HK-2 (cell line): Measurements from ENCODE around the gene QRSL1.
A peak's percentile ranks its signal among the peaks of the same experiment; 100 is the strongest.
"Not testable (repeated sequence)": the region's sequence is repeated elsewhere in the genome, so short reads cannot be mapped to it uniquely, and the experiment has no call there.

Experiments used
- DNase-seq: peaks from one replicate; pipeline ENCODE4 v3.0.0-alpha.2; 2018; ENCODE audit not compliant: unreplicated experiment

Gene QRSL1

GRCh38 chr6:106623039-106623438, 6.3 kb upstream of the QRSL1 start:
- no peak for DNase-seq

- DNase-seq = no peak
Observed at GRCh38 chr6:106626485-106626884, 2.9 kb upstream of the QRSL1 start.

- not testable (repeated sequence) for DNase-seq
Observed at GRCh38 chr6:106627760-106628159, 1.6 kb upstream of the QRSL1 start.

- peak; percentile 15 for DNase-seq
Observed at GRCh38 chr6:106628658-106629102, 698 bp upstream of the QRSL1 start.

DNA sequence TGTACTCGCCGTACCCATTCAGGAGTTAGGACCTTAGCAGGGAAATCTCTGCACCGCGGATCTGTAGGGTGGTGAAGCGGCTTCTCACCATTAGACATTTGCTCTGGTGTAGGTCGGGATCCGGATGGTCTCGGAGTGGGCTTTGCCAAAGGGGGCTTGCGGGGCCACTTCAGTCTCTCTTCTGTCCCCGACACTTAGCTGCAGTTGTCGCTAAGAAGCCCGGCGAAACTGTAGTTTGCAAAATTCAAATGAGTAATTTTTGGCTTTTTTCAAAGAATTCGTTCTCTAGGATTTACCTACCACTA, 433 bp downstream of the QRSL1 start:
- no peak for DNase-seq

- DNase-seq = no peak
Observed at GRCh38 chr6:106630366-106630765, 988 bp downstream of the QRSL1 start.

- DNase-seq = no peak
Observed at GRCh38 chr6:106631346-106631745, 2.0 kb downstream of the QRSL1 start.

GRCh38 chr6:106634565-106634964, 5.2 kb downstream of the QRSL1 start:
- DNase-seq = no peak

GRCh38 chr6:106637051-106637716, 7.8 kb downstream of the QRSL1 start:
- no peak for DNase-seq

GRCh38 chr6:106637717-106638341, 8.5 kb downstream of the QRSL1 start:
- DNase-seq = no peak

GRCh38 chr6:106639812-106640211, 10.4 kb downstream of the QRSL1 start:
- DNase-seq = no peak

DNA sequence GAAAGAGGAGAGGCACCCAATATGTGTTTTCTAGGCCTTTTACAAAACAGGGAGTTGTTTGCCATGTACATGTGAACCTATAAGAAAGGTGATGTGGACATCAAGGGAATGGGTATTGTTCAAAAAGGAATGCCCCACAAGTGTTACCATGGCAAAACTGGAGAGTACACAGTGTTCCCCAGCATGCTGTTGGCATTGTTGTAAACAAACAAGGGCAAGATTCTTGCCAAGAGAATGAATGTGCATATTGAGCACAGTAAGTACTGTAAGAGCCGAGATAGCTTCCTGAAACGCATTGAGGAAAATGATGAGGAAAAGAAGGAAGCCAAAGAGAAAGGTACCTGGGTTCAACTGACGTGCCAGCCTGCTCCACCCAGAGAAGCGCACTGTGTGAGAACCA, 13.1 kb downstream of the QRSL1 start:
- DNase-seq = no peak

GRCh38 chr6:106643061-106643460, 13.7 kb downstream of the QRSL1 start:
- DNase-seq = no peak

- no peak for DNase-seq
Observed at GRCh38 chr6:106648651-106649308, 19.4 kb downstream of the QRSL1 start.

- DNase-seq = no peak
Observed at GRCh38 chr6:106658469-106658868, 29.1 kb downstream of the QRSL1 start.

DNA sequence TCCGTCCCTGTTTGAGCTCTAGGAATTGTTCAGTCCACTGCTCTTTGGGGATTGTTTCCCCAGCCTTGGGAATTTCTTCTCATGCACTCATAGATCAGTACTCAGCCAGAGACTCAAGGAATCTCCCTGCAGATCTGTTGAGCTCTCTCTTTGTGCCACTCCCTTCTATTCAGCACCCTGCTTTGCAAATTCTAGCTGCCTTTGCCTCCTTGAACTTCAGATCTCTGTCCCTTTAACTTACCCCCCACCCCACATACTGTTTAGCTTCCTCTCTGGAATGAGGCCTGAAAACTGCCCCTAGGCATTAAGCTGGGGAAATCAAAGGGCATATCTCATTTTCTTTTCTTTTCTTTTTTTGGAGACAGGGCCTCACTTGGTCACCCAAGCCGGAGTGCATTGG, 30.5 kb downstream of the QRSL1 start:
- DNase-seq = no peak

GRCh38 chr6:106662458-106662857, 33.1 kb downstream of the QRSL1 start:
- no peak for DNase-seq

GRCh38 chr6:106666282-106667021, 37.1 kb downstream of the QRSL1 start:
- DNase-seq = no peak

GRCh38 chr6:106667022-106667402, 37.6 kb downstream of the QRSL1 start:
- DNase-seq = no peak

DNA sequence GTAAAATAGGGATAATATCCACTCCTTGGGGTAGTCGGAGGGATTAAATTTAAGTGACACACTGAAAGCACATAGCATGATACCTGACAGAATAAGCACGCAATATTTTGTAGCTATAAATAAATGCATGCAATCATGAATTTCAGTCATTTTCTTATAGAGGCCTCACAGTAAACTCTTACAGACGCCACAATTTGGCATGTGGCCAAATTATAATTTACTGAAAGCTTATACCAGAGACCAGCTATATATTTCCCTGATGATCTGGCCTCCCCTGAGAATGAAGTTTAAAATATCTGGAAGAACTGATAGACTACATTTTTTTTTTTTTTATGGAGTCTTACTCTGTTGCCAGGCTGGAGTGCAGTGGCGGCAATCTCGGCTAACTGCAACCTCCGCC, 40.9 kb downstream of the QRSL1 start:
- DNase-seq = no peak

DNA sequence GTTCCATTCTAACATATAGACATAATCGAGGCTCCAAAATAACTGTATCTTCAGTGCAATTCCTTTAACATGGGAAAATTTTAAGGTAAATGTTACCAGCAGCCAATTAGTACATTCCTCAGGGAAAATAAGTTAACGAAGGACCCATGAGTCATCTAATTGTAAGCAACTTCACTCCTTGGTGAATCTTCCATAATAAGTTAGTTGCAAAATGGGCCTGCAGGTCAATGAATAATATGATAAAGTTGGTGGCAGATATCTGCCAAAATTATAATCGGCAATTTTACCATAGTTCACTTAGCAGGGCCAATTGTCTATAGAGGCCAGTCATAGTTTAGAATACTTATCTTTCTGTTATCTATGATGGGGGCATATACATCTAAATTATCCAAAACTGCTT, 42.3 kb downstream of the QRSL1 start:
- no peak for DNase-seq

- peak; percentile 13 for DNase-seq
Observed at GRCh38 chr6:106674541-106675229, 45.3 kb downstream of the QRSL1 start.
